ENCODE data around the gene CASS4. TPM values are rescaled to one million over a fixed set of nuclear protein-coding genes. Genes with fewer than 3 reads are reported as not detected.

CASS4 gene
- total RNA-seq, 2 donors from 2014 or later, result 0.52 TPM; not detected in 1

GRCh38 chr20:56504373-56505005, 92.4 kb downstream of the CASS4 start:
- ATAC-seq (no peak), DNase-seq (no peak)
- Histone ChIP-seq H3K36me3 (replicated peaks in 1 of 2; ENCODE audit: insufficient read depth in 1 of 2, low read depth in 2 of 2) (no peaks in the 10 kb centered on the region), H3K4me1 (no peaks in the 10 kb centered on the region), H3K4me3 (no peak overlapping the region), H3K9me3 (no peaks in the 10 kb centered on the region), H3K27ac (no peak overlapping the region), H3K27me3 (no peaks in the 10 kb centered on the region)
- intact Hi-C loops (cut with DNase I), result no loop called here
- 88% methylated on average over 9 of the region's 9 CpGs for WGBS, 2 donors
- no peak for TF ChIP-seq CTCF (IDR thresholded peaks at IDR 0.05)
- no peak for TF ChIP-seq POLR2A (IDR thresholded peaks at IDR 0.05)

GRCh38 chr20:56506103-56506502, 94.0 kb downstream of the CASS4 start:
- no peak overlapping the region for H3K4me3 ChIP-seq
- no peaks in the 10 kb centered on the region for H3K9me3 ChIP-seq
- 62 to 77% methylated on average over 3 of the region's 3 CpGs for WGBS, 2 donors
- DNase-seq (no peak), ATAC-seq (no peak)
- TF ChIP-seq POLR2A (IDR thresholded peaks at IDR 0.05) (no peak), CTCF (IDR thresholded peaks at IDR 0.05) (no peak)
- no peaks in the 10 kb centered on the region for H3K36me3 ChIP-seq (replicated peaks in 1 of 2; ENCODE audit: insufficient read depth in 1 of 2, low read depth in 2 of 2)
- H3K27ac ChIP-seq, result no peak overlapping the region
- H3K27me3 ChIP-seq, result no peaks in the 10 kb centered on the region
- H3K4me1 ChIP-seq, result no peaks in the 10 kb centered on the region
- intact Hi-C loops (cut with DNase I), result no loop called here

Small RNAs within 50 kb of the gene (small RNA-seq; reads per million reads assigned to genes)
- not detected for gene RPL39P

Other genes starting within 250 kb of the CASS4 start
- not detected for gene MC3R, start 163.5 kb upstream of the CASS4 start, total RNA-seq
- 10 to 100 TPM; 11.5 to 26.2 TPM for gene FAM210B, start 53.3 kb upstream of the CASS4 start, total RNA-seq
- gene AURKA, start 20.0 kb upstream of the CASS4 start, total RNA-seq, result 1 to 10 TPM in 1 of 2 donors, under 1 TPM in 1; 0.66 to 1.0 TPM
- 10 to 100 TPM; 12.2 to 14.5 TPM for gene CSTF1, start 19.6 kb upstream of the CASS4 start, total RNA-seq
- 10 to 100 TPM; 22.1 to 29.1 TPM for gene RTF2, start 56.4 kb downstream of the CASS4 start, total RNA-seq
- not detected for gene FAM209A, start 112.5 kb downstream of the CASS4 start, total RNA-seq
- not detected for gene FAM209B, start 121.0 kb downstream of the CASS4 start, total RNA-seq
- gene TFAP2C, start 217.0 kb downstream of the CASS4 start, total RNA-seq, result 1 to 10 TPM in 1 of 2 donors, under 1 TPM in 1; 0.52 to 2.3 TPM